Prostate gland (tissue), 2 donors: ENCODE results near the gene CTTNBP2NL. TPM values are rescaled to one million over a fixed set of nuclear protein-coding genes. Genes with fewer than 3 reads are reported as not detected.

Source experiments
- DNase-seq: peaks from one replicate; pipeline ENCODE4 v3.0.0-alpha.2; 2019; ENCODE audit warnings: low spot score
- H3K27ac ChIP-seq, 2 donors: fragments of 200-600 bp; sonication (generic); 2 replicates each; pipeline ENCODE4 v1.5.1; 2017 to 2019
- H3K27me3 ChIP-seq: fragments of 200-600 bp; sonication (generic); replicated peaks from 2 replicates; pipeline ENCODE4 v1.5.1; 2019; ENCODE audit not compliant: insufficient read depth
- H3K36me3 ChIP-seq, 2 donors: fragments of 200-600 bp; sonication (generic); 1 replicate in 1 of 2; 2 replicates in 1 of 2; pipeline versions ENCODE4 v1.5.1 to v1.8.1; 2017 to 2019
- H3K4me1 ChIP-seq: fragments of 200-600 bp; sonication (generic); replicated peaks from 2 replicates; pipeline ENCODE4 v1.5.1; 2019
- H3K4me3 ChIP-seq, 2 donors: fragments of 200-600 bp; sonication (generic); 2 replicates each; pipeline ENCODE4 v1.5.1; 2017 to 2019
- H3K9me3 ChIP-seq: fragments of 200-600 bp; sonication (generic); 2 replicates; pipeline ENCODE4 v1.5.1; 2017
- POLR2A ChIP-seq: fragments of 450-650 bp; IDR thresholded peaks from one replicate; pipeline ENCODE4 v1.6.1; 2016; ENCODE audit warnings: antibody characterized with exemption, mild to moderate bottlenecking
- POLR2AphosphoS5 ChIP-seq: sonication (generic); formaldehyde crosslinking; IDR thresholded peaks from one replicate; pipeline ENCODE4 v1.6.1; 2017; ENCODE audit warnings: antibody characterized with exemption
- WGBS: methylation state at CpG from one replicate; pipeline ENCODE4 v1.1.5; 2018; 5-methylcytosine and 5-hydroxymethylcytosine counted together
- intact Hi-C: fragments of 100-400 bp; cut with DNase I; formaldehyde crosslinking; loops from one replicate; pipeline ENCODE4 v1.14.2; 2022
- total RNA-seq, 2 donors: library from RNA; depleted of rRNA; stranded (reverse); fragments of >200 nt; gene quantifications; one replicate each; pipeline ENCODE4 v1.1.0, GENCODE V29; 2016
- TF ChIP-seq, protein P1 (sequence below), 4 experiments: fragments of 200-600 bp in 2 of 4; fragments of 450-650 bp in 2 of 4; sonication (generic) in 2 of 4; IDR thresholded peaks; 1 replicate in 3 of 4; 2 replicates in 1 of 4; pipeline ENCODE4 v1.5.1; 2016 to 2019; ENCODE audit warnings: antibody characterized with exemption in 4 of 4, mild to moderate bottlenecking in 2 of 4, moderate library complexity in 2 of 4

Gene CTTNBP2NL
- total RNA-seq, 2 donors from 2014 or later: 10.6 to 15.2 TPM

DNA sequence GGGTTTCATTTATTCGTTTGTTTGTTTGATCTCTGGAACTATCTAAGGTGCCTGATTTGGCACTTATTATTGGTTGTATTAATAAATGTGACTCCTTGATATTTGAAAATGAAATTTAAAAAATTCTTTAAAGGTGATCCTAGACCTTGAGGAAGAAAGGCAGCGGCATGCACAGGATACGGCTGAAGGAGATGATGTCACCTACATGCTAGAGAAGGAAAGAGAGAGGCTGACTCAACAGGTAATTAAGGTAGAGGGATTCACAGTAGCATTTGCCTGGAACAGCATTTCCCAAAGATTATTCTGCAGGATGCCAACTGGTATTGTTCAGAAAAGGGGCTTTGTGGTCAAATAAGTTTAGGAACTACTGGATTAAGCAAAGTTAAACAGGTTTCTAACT lies 58.3 kb downstream of the CTTNBP2NL start:
- DNase-seq: no peak
- no peaks in the 10 kb centered on the region for H3K9me3 ChIP-seq
- intact Hi-C loops: no loop called here
- peaks cover 0 to 8% of the 10 kb centered on the region in 2 donors for H3K36me3 ChIP-seq
- no peak overlapping the region for H3K27ac ChIP-seq
- WGBS: 94% methylated on average over 3 of the region's 3 CpGs
- no peak overlapping the region for H3K4me3 ChIP-seq
- H3K27me3 ChIP-seq: no peaks in the 10 kb centered on the region
- TF ChIP-seq, protein P1, sequence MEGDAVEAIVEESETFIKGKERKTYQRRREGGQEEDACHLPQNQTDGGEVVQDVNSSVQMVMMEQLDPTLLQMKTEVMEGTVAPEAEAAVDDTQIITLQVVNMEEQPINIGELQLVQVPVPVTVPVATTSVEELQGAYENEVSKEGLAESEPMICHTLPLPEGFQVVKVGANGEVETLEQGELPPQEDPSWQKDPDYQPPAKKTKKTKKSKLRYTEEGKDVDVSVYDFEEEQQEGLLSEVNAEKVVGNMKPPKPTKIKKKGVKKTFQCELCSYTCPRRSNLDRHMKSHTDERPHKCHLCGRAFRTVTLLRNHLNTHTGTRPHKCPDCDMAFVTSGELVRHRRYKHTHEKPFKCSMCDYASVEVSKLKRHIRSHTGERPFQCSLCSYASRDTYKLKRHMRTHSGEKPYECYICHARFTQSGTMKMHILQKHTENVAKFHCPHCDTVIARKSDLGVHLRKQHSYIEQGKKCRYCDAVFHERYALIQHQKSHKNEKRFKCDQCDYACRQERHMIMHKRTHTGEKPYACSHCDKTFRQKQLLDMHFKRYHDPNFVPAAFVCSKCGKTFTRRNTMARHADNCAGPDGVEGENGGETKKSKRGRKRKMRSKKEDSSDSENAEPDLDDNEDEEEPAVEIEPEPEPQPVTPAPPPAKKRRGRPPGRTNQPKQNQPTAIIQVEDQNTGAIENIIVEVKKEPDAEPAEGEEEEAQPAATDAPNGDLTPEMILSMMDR (IDR thresholded peaks at IDR 0.05): no peak
- TF ChIP-seq POLR2A: no peak
- no peak for TF ChIP-seq POLR2AphosphoS5
- H3K4me1 ChIP-seq: no peaks in the 10 kb centered on the region

DNA sequence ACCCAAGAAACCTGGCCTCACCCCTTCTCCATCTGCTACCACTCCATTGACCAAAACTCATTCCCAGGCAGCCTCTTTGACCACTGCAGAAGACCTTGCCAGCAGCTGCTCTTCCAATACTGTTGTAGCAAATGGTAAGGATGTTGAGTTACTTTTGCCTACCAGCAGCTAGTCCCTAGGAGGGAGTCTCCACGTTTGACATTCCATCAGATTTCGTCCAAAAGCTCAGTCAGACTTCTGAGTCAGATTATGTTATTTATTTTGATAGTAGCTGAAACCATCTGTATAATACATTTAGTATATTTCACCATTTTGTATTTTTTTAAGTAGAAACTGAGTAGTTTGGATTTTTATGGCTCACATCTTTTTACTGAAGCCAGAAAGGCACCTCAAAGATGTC lies 61.2 kb downstream of the CTTNBP2NL start:
- no peaks in the 10 kb centered on the region for H3K27me3 ChIP-seq
- H3K9me3 ChIP-seq: no peaks in the 10 kb centered on the region
- H3K36me3 ChIP-seq: peaks cover 0 to 8% of the 10 kb centered on the region in 2 donors
- no peaks in the 10 kb centered on the region for H3K4me1 ChIP-seq
- 86% methylated on average over 2 of the region's 2 CpGs for WGBS
- TF ChIP-seq, protein P1 (IDR thresholded peaks at IDR 0.05): no peak
- no peak for TF ChIP-seq POLR2AphosphoS5
- TF ChIP-seq POLR2A: no peak
- intact Hi-C loops: no loop called here
- no peak overlapping the region for H3K27ac ChIP-seq
- no peak for DNase-seq
- no peak overlapping the region for H3K4me3 ChIP-seq

DNA sequence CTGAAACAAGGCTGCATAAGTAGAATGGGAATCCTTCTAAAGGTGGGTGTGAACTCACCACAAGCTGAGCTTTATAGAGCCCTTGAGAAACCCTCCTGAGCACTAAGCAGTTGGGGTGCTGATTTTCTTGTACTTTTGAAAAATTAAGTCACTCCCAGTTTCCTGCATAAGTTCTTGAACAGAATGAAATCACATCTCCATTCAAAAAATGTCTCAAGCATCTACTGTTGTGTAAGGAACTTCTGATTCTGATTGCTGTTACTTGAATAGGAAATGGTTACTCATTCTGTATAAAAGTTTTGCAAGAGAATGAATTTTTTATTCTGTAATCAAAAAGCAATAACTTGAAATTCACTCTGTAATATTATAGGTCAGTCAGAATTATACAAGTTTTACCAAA lies 61.9 kb downstream of the CTTNBP2NL start:
- H3K4me1 ChIP-seq: peaks cover 6% of the 10 kb centered on the region
- H3K36me3 ChIP-seq: peaks cover 0 to 8% of the 10 kb centered on the region in 2 donors
- no peak overlapping the region for H3K4me3 ChIP-seq
- intact Hi-C loops: no loop called here
- H3K27ac ChIP-seq: no peak overlapping the region
- no peaks in the 10 kb centered on the region for H3K27me3 ChIP-seq
- H3K9me3 ChIP-seq: no peaks in the 10 kb centered on the region
- no peak for TF ChIP-seq POLR2A
- no peak for TF ChIP-seq POLR2AphosphoS5
- TF ChIP-seq, protein P1 (IDR thresholded peaks at IDR 0.05): no peak
- no peak for DNase-seq

DNA sequence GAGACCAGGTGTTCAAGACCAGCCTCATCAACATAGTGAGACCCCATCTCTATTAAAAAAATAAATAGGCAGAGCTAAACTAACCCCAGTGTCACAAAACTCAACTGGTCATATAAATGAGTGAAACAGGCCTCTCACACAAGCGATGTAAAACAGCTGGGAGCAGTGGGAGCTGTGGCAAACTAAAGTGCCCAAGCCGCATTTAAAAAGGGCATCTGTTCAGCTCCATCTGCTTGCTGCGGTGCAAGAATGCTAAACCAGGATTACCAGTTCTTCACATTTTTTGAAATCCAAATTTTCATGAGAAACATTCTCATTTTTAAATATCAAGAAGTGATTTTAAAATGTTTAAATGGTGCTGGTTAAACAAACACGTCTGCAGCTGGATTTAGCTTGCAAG lies 62.7 kb downstream of the CTTNBP2NL start:
- H3K36me3 ChIP-seq: peaks cover 0 to 8% of the 10 kb centered on the region in 2 donors
- WGBS: 79% methylated on average over 4 of the region's 4 CpGs
- H3K27ac ChIP-seq: no peak overlapping the region
- H3K4me1 ChIP-seq: peaks cover 6% of the 10 kb centered on the region
- no peaks in the 10 kb centered on the region for H3K27me3 ChIP-seq
- TF ChIP-seq, protein P1 (IDR thresholded peaks at IDR 0.05): no peak
- TF ChIP-seq POLR2A (no peak), POLR2AphosphoS5 (no peak)
- intact Hi-C loops: no loop called here
- no peak overlapping the region for H3K4me3 ChIP-seq
- H3K9me3 ChIP-seq: no peaks in the 10 kb centered on the region
- DNase-seq: no peak

DNA sequence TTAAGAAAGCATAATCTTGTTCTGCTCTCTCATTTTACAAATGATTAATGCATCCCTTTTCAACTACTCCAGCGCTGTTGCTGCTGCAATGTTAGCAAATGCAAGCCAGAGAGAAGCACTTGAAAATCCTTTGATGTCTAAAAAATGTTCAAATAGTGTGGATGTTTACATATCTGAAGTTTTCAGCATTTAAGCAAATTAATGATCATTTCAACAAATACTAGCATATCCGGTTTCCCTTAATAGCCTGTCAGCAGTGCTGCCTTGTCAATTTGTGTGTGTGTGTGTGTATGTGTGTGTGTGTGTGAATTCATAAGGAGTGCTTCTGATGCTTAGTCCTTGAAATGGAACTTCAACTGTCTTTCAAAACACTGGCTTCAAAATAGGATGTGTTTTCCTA lies 64.6 kb downstream of the CTTNBP2NL start:
- TF ChIP-seq POLR2A: no peak
- no peak for TF ChIP-seq POLR2AphosphoS5
- no peaks in the 10 kb centered on the region for H3K9me3 ChIP-seq
- peaks cover 6% of the 10 kb centered on the region for H3K4me1 ChIP-seq
- H3K27me3 ChIP-seq: no peaks in the 10 kb centered on the region
- peak overlapping the region in 1 of 2 donors; percentile 72 for H3K27ac ChIP-seq
- WGBS: 68% methylated on average over 2 of the region's 2 CpGs
- no peak for DNase-seq
- H3K4me3 ChIP-seq: no peak overlapping the region
- H3K36me3 ChIP-seq: peaks cover 0 to 8% of the 10 kb centered on the region in 2 donors
- intact Hi-C loops: no loop called here
